ENCODE measurements around the gene BICDL1. TPM values are rescaled to one million over a fixed set of nuclear protein-coding genes. Genes with fewer than 3 reads are reported as not detected.

BICDL1 gene
- polyA plus RNA-seq (2012; rRNA removed): 0.35 and 0.44 TPM in 2 replicates
- polyA plus RNA-seq (2012; cell fraction: cytosol; rRNA removed): 0.23 and 0.43 TPM in 2 replicates
- polyA plus RNA-seq (2012; cell fraction: nucleus; rRNA removed): 0.60 and 0.63 TPM in 2 replicates

- under 1% methylated on average over 31 of the region's 94 CpGs for WGBS (ENCODE audit: low lambda C conversion rate)
- Histone ChIP-seq H3K4me1 (ENCODE audit: control insufficient read depth in 1 of 2, insufficient read depth in 2 of 2, low read depth in 1 of 2, low read length in 1 of 2) (peaks cover 0 to 12% of the 10 kb centered on the region in 2 experiments; a peak in 2 of 4 replicates), H3K9ac (no peak within 1 kb of the TSS), H3F3A (replicated peaks; ENCODE audit: insufficient read depth) (peaks cover 7% of the 10 kb centered on the region), H3K27me3 (ENCODE audit: insufficient read depth) (peaks cover 23% of the 10 kb centered on the region), H4K20me1 (ENCODE audit: insufficient read depth) (no peaks in the 10 kb centered on the region), H3K9me3 (no peaks in the 10 kb centered on the region), H3K4me2 (peak within 1 kb of the TSS; percentile 93), H3K27ac (ENCODE audit: low read depth in 2 of 2, low read length in 1 of 2) (peak within 1 kb of the TSS in 1 of 2 experiments; percentile 50; a peak in 2 of 4 replicates), H3K79me2 (ENCODE audit: insufficient read depth) (no peaks in the 10 kb centered on the region), H3K9me2 (no peaks in the 10 kb centered on the region), H3K36me3 (replicated peaks in 1 of 2; ENCODE audit: control insufficient read depth in 1 of 2, insufficient read depth in 2 of 2, low read length in 1 of 2) (no peaks in the 10 kb centered on the region), H3K4me3 (ENCODE audit: low read depth in 2 of 2, low read length in 1 of 2) (peak within 1 kb of the TSS; percentile 63), H2AFZ (ENCODE audit: low read depth) (peak within 1 kb of the TSS; percentile 70; the same call in 1 of the 2 replicates)
- CTCF ChIA-PET: interaction anchor here (1.0 to 3.0 kb wide), 3 partner anchors 13 to 98 kb away, joined by 3 to 9 read pairs (median 5); no protein-coding TSS in a partner anchor
- DNase-seq: peak; percentile 91
- POLR2A ChIA-PET: interaction anchor here (1.0 to 1.3 kb wide), 3 partner anchors 12 to 128 kb away, joined by 3 to 7 read pairs (median 6); partner anchors contain the start of gene RAB35
- TF ChIP-seq EZH2phosphoT487 (IDR thresholded peaks at IDR 0.05; ENCODE audit: borderline replicate concordance, low read depth) (no peak), FOXM1 (IDR thresholded peaks at IDR 0.05; ENCODE audit: low read depth) (no peak), PBX3 (IDR thresholded peaks at IDR 0.05) (no peak), NFIC (IDR thresholded peaks at IDR 0.05; ENCODE audit: borderline replicate concordance) (no peak), FOSL2 (IDR thresholded peaks at IDR 0.05; ENCODE audit: borderline replicate concordance, low read depth) (no peak), FOXJ3 (CRISPR knock-in tag; IDR thresholded peaks at IDR 0.05) (no peak), RXRA (IDR thresholded peaks at IDR 0.05; ENCODE audit: borderline replicate concordance, low read depth) (no peak), RAD21 (IDR thresholded peaks at IDR 0.05; ENCODE audit: low read length) (0 out of 2 replicates have a peak, but pooled peaks have one; percentile 13), SMC3 (IDR thresholded peaks at IDR 0.05; ENCODE audit: low read depth, low read length) (no peak), YY1 (IDR thresholded peaks at IDR 0.05; ENCODE audit: low read depth) (no peak), MXI1 (IDR thresholded peaks at IDR 0.05; ENCODE audit: low read depth, low read length) (no peak), CHD2 (IDR thresholded peaks at IDR 0.05; ENCODE audit: low read length, partially characterized antibody) (no peak), REST (IDR thresholded peaks at IDR 0.05; ENCODE audit: low read depth, low read length) (no peak), TEAD4 (IDR thresholded peaks at IDR 0.05; ENCODE audit: borderline replicate concordance, insufficient read depth) (no peak), TCF12 (IDR thresholded peaks at IDR 0.05) (peak; percentile 22; the same call in 1 of the 2 replicates), TAF1 (IDR thresholded peaks at IDR 0.05; ENCODE audit: borderline replicate concordance, low read depth, low read length) (no peak), SIN3A (IDR thresholded peaks at IDR 0.05; ENCODE audit: borderline replicate concordance, low read depth, low read length) (no peak), MEF2A (IDR thresholded peaks at IDR 0.05; ENCODE audit: borderline replicate concordance, low read depth) (no peak), ELF1 (IDR thresholded peaks at IDR 0.05) (no peak), USF1 (IDR thresholded peaks at IDR 0.05; ENCODE audit: borderline replicate concordance, low read depth) (no peak), IRF3 (IDR thresholded peaks at IDR 0.05; ENCODE audit: low read depth, low read length) (no peak), MAX (IDR thresholded peaks at IDR 0.05; ENCODE audit: low read depth) (no peak), RCOR1 (IDR thresholded peaks at IDR 0.05; ENCODE audit: low read length) (no peak), GABPA (IDR thresholded peaks at IDR 0.05; ENCODE audit: low read depth) (no peak)
These were observed at the start of gene BICDL1 for GRCh38 chr12:119988472-119989360. BICDL1 (plus strand) TSS chr12:119989236; CDS start chr12:119989869, 633 bp downstream.
